Lung (tissue), 12 donors: ENCODE results near the gene DIDO1. TPM values are rescaled to one million over a fixed set of nuclear protein-coding genes. Genes with fewer than 3 reads are reported as not detected.

Experiments
- ATAC-seq: fragments of 200-7000 bp; cut with Tn5 transposase; one replicate; pipeline ENCODE4 v1.9.1; 2020; ENCODE audit warnings: moderate number of reproducible peaks; ENCODE audit not compliant: insufficient read depth, low FRiP score
- DNase-seq, 3 donors: peaks; one replicate each; pipeline ENCODE4 v3.0.0-alpha.2; 2013 to 2017
- H3K27ac ChIP-seq, 2 donors: one replicate each; pipeline ENCODE4 v1.5.1; 2013; ENCODE audit warnings: mild to moderate bottlenecking in 2 of 2, moderate library complexity in 2 of 2, control low read depth in 1 of 2, inconsistent platforms in 1 of 2, low read depth in 1 of 2, low read length in 1 of 2
- H3K27me3 ChIP-seq, 3 donors: one replicate each; pipeline ENCODE4 v1.5.1; 2013; ENCODE audit warnings: low read length in 2 of 3; ENCODE audit not compliant: control insufficient read depth in 3 of 3, insufficient read depth in 3 of 3
- H3K36me3 ChIP-seq, 4 donors: one replicate each; pipeline ENCODE4 v1.5.1; 2013; ENCODE audit warnings: low read length in 4 of 4, mild to moderate bottlenecking in 1 of 4, moderate library complexity in 1 of 4; ENCODE audit not compliant: control insufficient read depth in 4 of 4, insufficient read depth in 4 of 4
- H3K4me1 ChIP-seq, 5 donors: one replicate each; pipeline ENCODE4 v1.5.1; 2013; ENCODE audit warnings: low read length in 5 of 5, mild to moderate bottlenecking in 2 of 5, moderate library complexity in 1 of 5; ENCODE audit not compliant: control insufficient read depth in 5 of 5, insufficient read depth in 5 of 5
- H3K4me3 ChIP-seq: one replicate; pipeline ENCODE4 v1.5.1; 2013; ENCODE audit warnings: mild to moderate bottlenecking, control low read depth, moderate library complexity
- H3K9ac ChIP-seq, 2 donors: one replicate each; pipeline ENCODE4 v1.5.1; 2013; ENCODE audit warnings: low read length in 2 of 2, control low read depth in 1 of 2; ENCODE audit not compliant: insufficient read depth in 1 of 2
- H3K9me3 ChIP-seq, 4 donors: one replicate each; pipeline ENCODE4 v1.5.1; 2013; ENCODE audit warnings: low read length in 3 of 4, mild to moderate bottlenecking in 1 of 4, moderate library complexity in 1 of 4; ENCODE audit not compliant: control insufficient read depth in 4 of 4, insufficient read depth in 3 of 4
- CTCF ChIP-seq: IDR thresholded peaks from 2 replicates; pipeline ENCODE4 v1.5.1; 2012; ENCODE audit warnings: mild to moderate bottlenecking; ENCODE audit errors: control extremely low read depth, extremely low read depth
- WGBS, 2 donors: extraction: QIAGEN DNeasy Blood & Tissue Kit; methylation state at CpG; one replicate each; pipeline ENCODE4 v1.1.7; 2013; 5-methylcytosine and 5-hydroxymethylcytosine counted together
- polyA plus RNA-seq, 2 donors: library from polyadenylated mRNA; stranded (reverse); fragments of 200-250 nt; gene quantifications; one replicate each; pipeline ENCODE4 v1.2.1, GENCODE V29; 2013
- total RNA-seq, 2 donors: library from RNA; depleted of rRNA in 1 of 2; stranded (reverse); fragments of >200 nt in 1 of 2; gene quantifications; one replicate each; pipeline ENCODE4 v1.2.1, GENCODE V29; 2014 to 2021
- donor health status: control.
- donor health status: control.
- donor health status: Bipolar disorder and iron deficiency.
- donor health status: healthy.
- donor health status: DM: yes; HTN: yes; CAD: no.

The DIDO1 gene
- total and polyA plus RNA-seq, 4 donors: 19.6 to 71.2 (median 35.8) TPM

GRCh38 chr20:62888910-62889309 is 37.4 kb downstream of the DIDO1 start:
- Histone ChIP-seq H3K4me1 (no peaks in the 10 kb centered on the region), H3K36me3 (peaks cover 31 to 58% (median 41%) of the 10 kb centered on the region in 4 donors), H3K9ac (no peak overlapping the region), H3K4me3 (no peak overlapping the region), H3K27ac (no peak overlapping the region), H3K9me3 (peaks cover 0 to 2% (median 0%) of the 10 kb centered on the region in 4 donors), H3K27me3 (no peaks in the 10 kb centered on the region)
- DNase-seq (no peak), ATAC-seq (no peak)
- WGBS, 2 donors: 94 to 97% methylated on average over 17 of the region's 17 CpGs
- TF ChIP-seq CTCF: no peak

- no peak for TF ChIP-seq CTCF
- Histone ChIP-seq H3K4me3 (no peak overlapping the region), H3K27me3 (no peaks in the 10 kb centered on the region), H3K27ac (no peak overlapping the region), H3K4me1 (no peaks in the 10 kb centered on the region), H3K9ac (no peak overlapping the region), H3K36me3 (peaks cover 26 to 53% (median 37%) of the 10 kb centered on the region in 4 donors), H3K9me3 (no peaks in the 10 kb centered on the region)
- 96% methylated on average over 16 of the region's 16 CpGs for WGBS, 2 donors
- ATAC-seq: no peak
- DNase-seq: no peak
Measured at GRCh38 chr20:62888406-62888805, 37.9 kb downstream of the DIDO1 start.

- no peaks in the 10 kb centered on the region for H3K27me3 ChIP-seq
- H3K4me1 ChIP-seq: no peaks in the 10 kb centered on the region
- WGBS, 2 donors: 89 to 91% methylated on average over 7 of the region's 7 CpGs
- DNase-seq (no peak), ATAC-seq (no peak)
- no peaks in the 10 kb centered on the region for H3K9me3 ChIP-seq
- no peak overlapping the region for H3K9ac ChIP-seq
- H3K4me3 ChIP-seq: no peak overlapping the region
- peaks cover 26 to 51% (median 35%) of the 10 kb centered on the region in 4 donors for H3K36me3 ChIP-seq
- H3K27ac ChIP-seq: no peak overlapping the region
- no peak for TF ChIP-seq CTCF
Measured at GRCh38 chr20:62887860-62888239, 38.5 kb downstream of the DIDO1 start.
